ENCODE results near the gene BORCS6.

- TF ChIP-seq, protein P1, sequence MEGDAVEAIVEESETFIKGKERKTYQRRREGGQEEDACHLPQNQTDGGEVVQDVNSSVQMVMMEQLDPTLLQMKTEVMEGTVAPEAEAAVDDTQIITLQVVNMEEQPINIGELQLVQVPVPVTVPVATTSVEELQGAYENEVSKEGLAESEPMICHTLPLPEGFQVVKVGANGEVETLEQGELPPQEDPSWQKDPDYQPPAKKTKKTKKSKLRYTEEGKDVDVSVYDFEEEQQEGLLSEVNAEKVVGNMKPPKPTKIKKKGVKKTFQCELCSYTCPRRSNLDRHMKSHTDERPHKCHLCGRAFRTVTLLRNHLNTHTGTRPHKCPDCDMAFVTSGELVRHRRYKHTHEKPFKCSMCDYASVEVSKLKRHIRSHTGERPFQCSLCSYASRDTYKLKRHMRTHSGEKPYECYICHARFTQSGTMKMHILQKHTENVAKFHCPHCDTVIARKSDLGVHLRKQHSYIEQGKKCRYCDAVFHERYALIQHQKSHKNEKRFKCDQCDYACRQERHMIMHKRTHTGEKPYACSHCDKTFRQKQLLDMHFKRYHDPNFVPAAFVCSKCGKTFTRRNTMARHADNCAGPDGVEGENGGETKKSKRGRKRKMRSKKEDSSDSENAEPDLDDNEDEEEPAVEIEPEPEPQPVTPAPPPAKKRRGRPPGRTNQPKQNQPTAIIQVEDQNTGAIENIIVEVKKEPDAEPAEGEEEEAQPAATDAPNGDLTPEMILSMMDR (IDR thresholded peaks at IDR 0.05; ENCODE audit: insufficient read depth, low read length, poor library complexity, severe bottlenecking): no peak
- TF ChIP-seq EZH2phosphoT487 (conservative IDR thresholded peaks at IDR 0.05; ENCODE audit: low read length): no peak
Observed at GRCh38 chr17:8149419-8150193, 40.4 kb downstream of the BORCS6 start.

All from SU-DHL-6 (cell line).